Lower leg skin (tissue), 4 donors: ENCODE measurements around the gene MAP7D3. TPM values are rescaled to one million over a fixed set of nuclear protein-coding genes. Genes with fewer than 3 reads are reported as not detected.
"Not testable (repeated sequence)": the region's sequence is repeated elsewhere in the genome, so short reads cannot be mapped to it uniquely, and the experiment has no call there.

Experiments used
- DNase-seq, 2 donors: peaks; one replicate each; pipeline ENCODE4 v3.0.0-alpha.2; 2019; ENCODE audit warnings: low spot score in 2 of 2
- H3K4me3 ChIP-seq: fragments of 200-600 bp; sonication (generic); 2 replicates; pipeline ENCODE4 v1.5.1; 2017; ENCODE audit warnings: mild to moderate bottlenecking, low read depth; ENCODE audit not compliant: poor library complexity, severe bottlenecking
- CTCF ChIP-seq, 3 donors: fragments of 450-650 bp; IDR thresholded peaks; one replicate each; pipeline ENCODE4 v1.5.1; 2016; ENCODE audit warnings: antibody characterized with exemption in 3 of 3, mild to moderate bottlenecking in 3 of 3, moderate library complexity in 2 of 3
- POLR2A ChIP-seq, 2 donors: fragments of 450-650 bp; IDR thresholded peaks; one replicate each; pipeline ENCODE4 v1.6.1; 2016 to 2017; ENCODE audit warnings: antibody characterized with exemption in 2 of 2, mild to moderate bottlenecking in 1 of 2, moderate library complexity in 1 of 2
- WGBS, 2 donors: methylation state at CpG; one replicate each; pipeline ENCODE4 v1.1.5; 2018; 5-methylcytosine and 5-hydroxymethylcytosine counted together
- intact Hi-C: fragments of 100-400 bp; cut with DNase I; formaldehyde crosslinking; loops from one replicate; pipeline ENCODE4 v1.15.0; 2023; ENCODE audit warnings: low total_unique reads
- total RNA-seq, 4 donors: library from RNA; depleted of rRNA; stranded (reverse); fragments of >200 nt; gene quantifications; one replicate each; pipeline ENCODE4 v1.1.0, GENCODE V29; 2016

MAP7D3 gene
- total RNA-seq: 1 to 10 TPM; 4.4 to 7.6 (median 5.4) TPM

GRCh38 chrX:136251041-136251991 lies at the start of gene MAP7D3:
Gene MAP7D3 (minus strand): TSS chrX:136251400. CDS start chrX:136251358, 42 bp downstream.
- DNase-seq: peak in 1 of 2 donors; percentile 90
- intact Hi-C loops: no loop called here
- WGBS, 2 donors: 9 to 34% methylated on average over 7 to 42 of the region's 73 CpGs
- H3K4me3 ChIP-seq: peak within 1 kb of the TSS; percentile 53
- TF ChIP-seq POLR2A (IDR thresholded peaks at IDR 0.05) (no peak), CTCF (IDR thresholded peaks at IDR 0.05) (no peak)

- H3K4me3 ChIP-seq, intact Hi-C loops, DNase-seq: not testable (repeated sequence)
- WGBS, 2 donors: 91 to 98% methylated on average over 4 of the region's 4 CpGs
These were observed 49.5 kb upstream of the MAP7D3 start, which contains the start of gene ADGRG4 for GRCh38 chrX:136300721-136301120. Gene ADGRG4 (plus strand): TSS chrX:136300963. CDS start chrX:136308778, 7,815 bp downstream.

- H3K4me3 ChIP-seq: no peak overlapping the region
- DNase-seq: no peak
- intact Hi-C loops: loop anchor here (5.0 kb wide), 1 partner anchor 1212 kb away; no protein-coding TSS in a partner anchor
- no peak for TF ChIP-seq POLR2A (IDR thresholded peaks at IDR 0.05)
- TF ChIP-seq CTCF (IDR thresholded peaks at IDR 0.05): no peak
- WGBS, 2 donors: 76 to 79% methylated on average over 8 of the region's 8 CpGs
These were observed 44.2 kb upstream of the MAP7D3 start for GRCh38 chrX:136295380-136295779.

- no peak for TF ChIP-seq POLR2A (IDR thresholded peaks at IDR 0.05)
- TF ChIP-seq CTCF (IDR thresholded peaks at IDR 0.05): no peak
- intact Hi-C loops: no loop called here
These were observed 41.5 kb upstream of the MAP7D3 start for GRCh38 chrX:136292656-136293055.

GRCh38 chrX:136291824-136292223 lies 40.6 kb upstream of the MAP7D3 start:
- intact Hi-C loops: no loop called here
- no peak for TF ChIP-seq POLR2A (IDR thresholded peaks at IDR 0.05)
- TF ChIP-seq CTCF (IDR thresholded peaks at IDR 0.05): no peak

More at GRCh38 chrX:136292656-136293055, 41.5 kb upstream of the MAP7D3 start:
- no peak overlapping the region for H3K4me3 ChIP-seq
- WGBS, 2 donors: 45 to 55% methylated on average over 2 of the region's 2 CpGs
- no peak for DNase-seq

GRCh38 chrX:136286375-136286774 lies 35.2 kb upstream of the MAP7D3 start:
- H3K4me3 ChIP-seq, DNase-seq, intact Hi-C loops: not testable (repeated sequence)
- 72 to 92% methylated on average over 5 of the region's 5 CpGs for WGBS, 2 donors

More at GRCh38 chrX:136291824-136292223, 40.6 kb upstream of the MAP7D3 start:
- no peak overlapping the region for H3K4me3 ChIP-seq
- WGBS, 2 donors: 42 to 57% methylated on average over 1 to 2 of the region's 2 CpGs
- no peak for DNase-seq
